CD4-positive, alpha-beta T cell treated with Interleukin-15 for 4 hours (primary cell): ENCODE results near the gene IRAG1.
A peak's percentile ranks its signal among the peaks of the same experiment; 100 is the strongest.

Experiments
- DNase-seq: peaks from one replicate; pipeline ENCODE4 v3.0.0-alpha.2; 2020; ENCODE audit warnings: low spot score

IRAG1 gene

DNA sequence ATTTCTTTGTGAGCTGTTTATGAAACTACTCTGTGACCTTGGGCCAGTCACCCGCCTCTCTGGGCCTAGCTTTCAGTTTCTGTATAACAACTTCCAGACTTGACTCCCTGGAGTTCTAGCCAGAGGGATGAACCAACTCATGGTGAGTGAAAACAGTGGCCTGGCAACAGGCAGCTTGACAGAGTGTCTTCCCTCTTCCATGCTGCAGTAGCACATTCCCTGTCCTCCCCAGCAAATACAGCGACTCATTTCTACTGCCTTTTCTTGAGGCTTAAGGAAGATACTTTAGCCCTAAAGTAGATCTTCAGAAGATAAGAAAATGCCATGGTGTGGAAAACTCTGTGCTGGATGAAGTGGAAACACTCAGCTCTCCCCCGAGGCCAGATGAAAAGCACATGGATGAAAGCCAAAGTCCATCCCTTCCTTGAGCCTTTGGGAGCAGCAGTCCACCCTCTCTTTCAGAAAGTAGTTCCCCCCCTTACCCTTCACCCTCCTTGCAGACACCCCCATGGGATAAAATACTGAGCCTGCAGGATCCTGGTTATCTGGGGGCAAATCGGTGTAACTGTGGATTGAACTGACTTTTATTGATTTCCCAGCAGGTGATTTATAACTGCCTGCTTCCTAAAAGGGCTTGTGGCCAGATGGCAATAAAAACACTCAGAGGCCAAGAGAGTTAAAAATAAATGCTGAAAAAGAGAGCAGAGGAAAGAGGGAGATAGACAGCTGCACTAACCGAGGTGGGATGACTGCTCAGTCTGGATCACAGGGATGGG is 24.1 kb downstream of the IRAG1 start:
- DNase-seq, result no peak

DNA sequence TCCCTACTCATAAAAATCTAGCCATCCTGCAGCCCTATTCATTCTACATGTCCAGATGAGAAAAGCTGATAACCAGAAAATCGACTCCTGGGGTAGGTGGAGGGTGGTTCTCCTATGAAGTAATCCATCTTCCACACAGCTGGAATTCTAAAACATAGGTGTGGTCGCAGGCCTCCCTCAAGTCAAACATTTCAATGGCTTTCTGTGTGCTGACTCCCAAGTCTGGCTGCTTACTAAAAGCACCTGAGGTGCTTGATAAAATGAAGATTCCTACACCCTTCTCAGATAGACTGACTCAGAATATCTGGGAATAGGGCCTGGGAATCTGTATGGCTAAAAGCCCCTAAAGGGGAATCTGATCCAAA is 26.1 kb downstream of the IRAG1 start:
- DNase-seq, result no peak

DNA sequence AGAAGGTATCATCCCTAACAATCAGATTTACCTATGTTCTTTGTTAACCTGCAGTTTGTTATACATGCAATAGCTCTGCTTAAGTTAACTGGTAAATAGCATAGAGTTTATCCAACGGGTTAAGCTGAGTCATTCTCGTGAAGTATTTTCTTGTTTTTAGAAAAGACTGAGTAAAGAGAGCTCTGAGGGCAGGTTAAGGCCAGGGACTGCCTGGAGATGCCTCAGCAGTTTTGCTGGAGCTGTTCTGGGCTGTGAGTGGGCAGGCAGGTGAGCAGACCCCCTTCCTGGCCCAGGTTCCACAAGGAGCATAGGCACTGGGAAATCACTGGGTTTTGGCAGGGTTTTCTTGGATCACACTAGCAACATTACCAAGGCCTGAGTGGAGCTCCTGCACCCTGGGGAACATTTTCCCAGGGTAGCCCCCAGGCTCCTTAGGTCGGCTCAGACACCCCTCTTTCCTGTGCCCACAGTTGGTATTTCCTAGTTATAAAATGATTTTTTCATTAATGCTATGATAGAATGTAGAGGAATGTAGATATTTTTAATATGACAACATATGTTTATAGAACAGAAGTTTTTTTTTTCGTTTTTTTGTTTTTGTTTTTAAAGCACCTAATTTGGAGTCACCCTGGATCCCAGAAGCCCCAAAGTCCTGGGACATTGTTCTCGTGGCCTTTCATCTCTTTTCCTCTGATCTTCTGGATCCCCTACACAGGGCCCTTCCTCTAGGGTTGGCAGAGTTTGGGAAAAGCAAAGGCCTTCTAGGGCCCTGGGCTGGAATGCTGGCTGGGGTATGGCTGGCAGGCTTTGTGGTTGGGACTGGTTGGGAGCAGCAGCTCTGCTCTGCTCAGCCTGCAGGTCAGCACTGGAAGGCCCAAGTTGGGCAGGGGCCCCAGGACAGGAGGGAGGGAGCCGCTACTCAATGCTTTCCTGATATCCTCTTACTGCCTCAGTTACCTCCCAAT is 26.7 kb downstream of the IRAG1 start:
- no peak for DNase-seq

DNA sequence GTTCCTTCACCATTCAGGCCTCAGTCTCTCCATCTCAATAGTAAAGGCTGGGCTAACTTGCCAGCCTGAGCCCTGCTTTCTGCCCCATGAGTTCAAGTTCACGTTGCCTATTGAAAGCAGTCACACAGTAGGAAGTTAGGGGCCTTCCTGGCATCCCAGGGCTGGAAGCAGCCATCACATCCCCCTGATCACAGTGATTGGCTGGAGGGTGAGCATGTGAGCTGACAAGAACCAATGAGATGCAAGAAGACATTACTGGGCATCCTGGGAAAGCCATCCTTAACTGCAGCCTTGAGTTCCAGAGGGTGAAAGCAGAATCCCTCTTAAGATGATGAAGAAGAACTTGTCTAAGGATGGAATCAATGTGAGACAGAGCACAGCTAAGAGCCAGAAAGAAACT is 29.1 kb downstream of the IRAG1 start:
- no peak for DNase-seq

DNA sequence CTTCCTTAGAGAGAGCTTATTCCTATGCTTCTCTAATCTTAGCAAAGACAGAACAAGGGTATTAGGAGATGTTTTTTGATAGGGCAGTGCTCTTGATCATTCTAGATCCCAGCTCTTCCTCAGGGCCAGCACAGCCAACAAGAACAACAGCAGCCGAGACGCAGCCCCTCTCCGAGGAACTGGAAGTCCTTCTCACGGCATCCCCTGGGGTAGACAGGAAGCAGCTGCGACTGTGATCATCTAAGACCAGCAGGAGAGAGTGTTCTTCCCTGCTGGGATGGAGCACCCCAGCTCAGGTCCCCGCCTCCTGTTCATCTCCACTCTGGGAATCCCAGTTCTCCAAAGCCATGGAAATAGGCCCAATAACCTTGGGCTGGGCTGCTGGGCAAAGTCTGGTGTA is 29.6 kb downstream of the IRAG1 start:
- DNase-seq, result no peak

DNA sequence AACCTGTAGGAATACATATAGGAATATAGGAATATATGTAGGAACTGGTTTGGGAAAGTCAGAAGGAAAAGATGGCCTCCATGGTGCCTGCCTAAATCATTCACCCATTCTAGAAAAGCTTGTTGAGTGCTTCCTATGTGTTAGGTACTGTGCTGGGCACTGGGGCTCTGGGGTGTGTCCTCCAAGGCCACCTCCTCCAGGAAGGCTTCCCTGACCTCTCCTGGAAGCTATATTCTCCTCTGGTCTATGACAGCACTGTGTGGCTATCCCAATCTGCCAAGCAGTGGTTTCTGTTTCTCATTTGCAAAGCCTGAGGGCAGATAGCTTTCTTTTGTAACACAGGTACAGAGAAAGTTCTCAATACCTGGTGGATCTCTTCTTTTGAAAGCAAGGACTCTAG is 30.2 kb downstream of the IRAG1 start:
- no peak for DNase-seq

DNA sequence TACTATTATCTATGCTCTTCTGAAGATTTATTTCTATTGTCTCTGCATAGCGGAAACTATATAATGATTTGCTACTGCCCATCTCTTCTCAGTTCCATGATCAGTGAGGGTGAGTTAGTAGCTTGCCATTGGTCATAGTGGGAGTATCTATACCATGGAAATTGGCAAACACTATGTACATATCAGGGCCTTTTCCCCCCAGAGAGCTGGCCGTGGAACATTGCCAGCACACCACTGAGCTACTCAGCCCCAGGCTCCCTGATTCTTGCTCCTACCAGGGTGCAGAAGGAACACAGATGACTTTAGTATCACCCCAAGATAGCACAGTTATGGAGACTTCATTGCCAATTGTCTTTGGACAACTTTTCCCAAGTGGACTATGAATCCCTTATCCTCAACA is 33.2 kb downstream of the IRAG1 start:
- DNase-seq, result no peak

DNA sequence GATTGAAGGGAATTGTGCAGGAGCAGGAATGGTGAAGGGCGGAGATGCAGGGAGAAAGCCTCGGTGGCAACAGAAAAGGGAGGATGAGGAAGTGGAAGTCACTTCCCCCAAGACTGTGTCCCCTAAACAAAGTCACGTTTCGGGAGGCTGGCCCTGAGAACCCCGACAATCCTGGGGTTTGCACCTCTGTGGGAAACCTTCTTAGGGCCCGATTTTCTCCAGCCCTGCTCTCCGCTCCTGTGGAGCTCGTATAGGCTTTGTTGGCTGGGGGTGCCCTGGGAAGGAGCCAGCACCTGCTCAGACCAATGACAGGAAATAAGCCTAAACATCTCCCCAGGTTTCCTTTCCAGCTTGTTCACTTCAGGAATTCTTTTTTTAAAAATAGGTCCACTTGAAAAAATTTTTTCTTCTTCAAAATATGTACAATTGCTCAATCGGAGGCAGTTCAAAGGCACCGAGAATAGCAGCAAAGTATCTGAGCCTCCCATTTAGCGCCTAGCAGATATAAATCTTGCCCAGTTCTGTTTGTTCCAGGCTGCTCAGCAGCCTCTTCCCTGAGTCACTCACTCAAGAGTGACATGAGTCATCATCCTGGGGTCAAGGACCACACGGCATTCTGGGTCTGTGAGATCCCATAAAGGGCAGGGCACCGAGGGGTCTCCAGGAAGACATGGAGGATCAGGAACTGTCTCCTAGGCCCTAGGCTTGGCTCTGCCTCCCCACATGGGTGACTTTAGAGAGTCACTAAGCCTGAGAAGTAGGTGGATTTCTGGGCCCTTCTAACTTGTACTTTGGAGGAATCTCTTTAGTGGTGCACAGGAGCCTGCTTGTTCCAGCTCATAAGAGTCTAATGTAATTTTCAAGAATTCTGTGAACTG is 34.0 kb downstream of the IRAG1 start:
- no peak for DNase-seq

DNA sequence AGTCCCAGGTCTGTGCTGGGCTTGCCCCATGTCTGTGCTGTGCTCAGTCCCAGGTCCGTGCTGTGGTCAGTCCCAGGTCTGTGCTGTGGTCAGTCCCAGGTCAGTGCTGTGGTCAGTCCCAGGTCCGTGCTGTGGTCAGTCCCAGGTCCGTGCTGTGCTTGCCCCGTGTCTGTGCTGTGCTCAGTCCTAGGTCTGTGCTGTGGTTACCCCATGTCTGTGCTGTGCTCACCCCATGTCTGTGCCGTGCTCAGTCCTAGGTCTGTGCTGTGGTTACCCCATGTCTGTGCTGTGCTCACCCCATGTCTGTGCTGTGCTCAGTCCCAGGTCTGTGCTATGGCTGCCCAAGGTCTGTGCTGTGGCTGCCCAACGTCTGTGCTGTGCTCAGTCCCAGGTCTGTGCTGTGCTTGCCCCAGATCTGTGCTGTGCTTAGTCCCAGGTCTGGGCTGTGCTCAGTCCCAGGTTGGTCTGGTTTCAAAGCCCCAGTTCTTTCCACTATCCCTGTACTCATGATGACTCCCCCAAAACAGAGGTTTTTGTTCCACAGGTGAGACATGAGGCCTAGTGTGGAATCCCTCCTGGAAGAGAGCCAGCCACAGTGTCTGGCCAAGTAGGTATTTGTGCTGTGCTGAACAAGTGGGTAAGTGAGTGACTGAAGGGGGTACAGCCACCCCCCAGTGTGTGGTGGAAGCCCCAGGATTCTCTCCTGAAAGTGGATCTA is 34.8 kb downstream of the IRAG1 start:
- no peak for DNase-seq

DNA sequence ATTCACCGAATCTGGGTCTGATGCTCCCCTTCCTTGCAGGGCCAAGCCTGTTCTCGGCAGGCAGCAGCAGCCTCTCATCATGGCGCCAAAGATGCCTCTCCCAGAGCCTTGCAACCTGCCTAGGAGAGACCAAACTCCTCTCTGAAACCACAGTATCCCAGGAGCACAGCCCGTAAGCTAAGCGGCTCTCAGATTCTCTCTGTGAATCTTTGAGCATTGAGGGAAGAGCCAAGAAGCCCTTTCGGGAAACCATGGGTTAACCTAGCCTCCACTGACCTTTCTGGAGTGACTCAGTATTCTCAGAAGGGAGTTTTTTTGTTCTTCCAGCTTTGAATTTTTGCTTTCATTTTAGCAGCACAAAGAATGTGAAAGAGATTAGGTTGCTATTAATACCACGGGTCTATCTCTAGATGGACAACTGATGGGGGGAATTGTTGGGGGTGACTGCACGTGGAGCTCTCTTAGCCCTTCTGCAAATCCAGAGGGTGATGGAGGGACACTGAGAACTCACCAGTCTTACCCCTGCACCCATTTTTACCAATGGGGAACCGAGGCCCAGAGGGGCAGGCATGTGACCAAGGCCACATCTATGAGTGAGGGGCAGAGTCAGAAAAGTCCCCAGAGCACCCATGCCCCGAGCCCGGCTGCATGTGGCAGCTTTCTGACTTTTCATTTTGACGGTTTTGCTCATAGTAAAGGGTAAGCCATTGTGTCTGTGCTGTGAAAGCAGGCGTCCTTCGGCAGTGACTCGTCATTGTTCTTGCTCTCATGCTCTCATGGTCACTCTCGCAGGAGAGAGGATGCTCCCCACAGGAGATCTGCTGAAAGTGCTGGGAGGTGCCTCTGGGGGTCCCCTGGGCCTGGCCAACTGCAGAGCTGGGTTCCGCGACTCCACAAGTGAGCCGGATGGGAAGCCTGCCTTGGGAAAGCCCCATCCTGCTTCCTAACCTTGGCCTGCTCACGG is 36.0 kb downstream of the IRAG1 start:
- DNase-seq, result no peak

DNA sequence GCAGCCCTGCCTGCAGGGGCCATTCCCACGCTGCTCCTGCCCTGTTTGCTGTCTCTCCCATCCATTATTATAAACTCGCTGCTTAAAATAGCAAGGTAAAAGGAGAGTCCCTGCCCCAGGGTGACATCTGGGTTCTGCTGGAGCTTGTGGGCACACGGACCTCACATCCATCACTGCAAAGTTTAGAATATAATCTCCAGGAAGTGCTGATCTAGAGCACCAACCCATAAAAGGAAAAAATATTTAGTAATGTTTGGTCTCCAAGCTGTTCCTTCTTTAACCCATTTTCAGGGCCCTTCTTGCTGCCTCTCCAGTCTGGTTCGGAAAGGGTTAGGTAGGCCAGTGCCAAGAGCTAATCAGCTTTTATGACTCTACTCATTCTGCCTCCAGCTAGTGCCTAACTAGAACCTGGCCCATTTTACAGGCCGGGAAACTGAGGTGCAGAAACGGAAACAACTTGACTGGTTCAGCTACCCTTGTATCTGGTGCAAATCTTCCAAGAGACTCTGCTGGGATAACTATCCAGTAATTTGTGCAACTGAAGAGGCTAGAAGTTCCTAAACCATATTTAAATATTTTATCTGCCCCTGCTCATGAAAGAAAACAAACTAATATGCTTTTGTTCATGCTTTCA is 37.5 kb downstream of the IRAG1 start:
- no peak for DNase-seq

DNA sequence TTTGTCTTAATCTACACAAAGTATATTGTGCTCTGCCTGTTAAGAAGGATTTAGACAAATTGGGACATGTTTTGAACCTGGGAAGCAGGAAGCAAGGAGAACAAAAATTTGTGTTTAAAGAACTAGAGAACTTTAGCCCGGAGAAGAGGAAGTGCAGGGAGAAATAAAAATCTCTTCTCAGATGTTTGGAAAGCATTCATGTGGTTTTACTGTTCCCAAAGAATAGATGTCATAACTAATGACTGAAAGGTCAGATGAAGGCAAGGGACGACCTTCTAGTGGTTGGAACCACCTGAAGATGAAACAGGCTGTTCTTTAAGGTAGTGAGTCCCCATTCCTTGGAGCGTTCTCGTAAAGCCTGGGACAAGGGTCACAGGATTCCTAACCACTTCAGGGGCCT is 38.3 kb downstream of the IRAG1 start:
- no peak for DNase-seq

DNA sequence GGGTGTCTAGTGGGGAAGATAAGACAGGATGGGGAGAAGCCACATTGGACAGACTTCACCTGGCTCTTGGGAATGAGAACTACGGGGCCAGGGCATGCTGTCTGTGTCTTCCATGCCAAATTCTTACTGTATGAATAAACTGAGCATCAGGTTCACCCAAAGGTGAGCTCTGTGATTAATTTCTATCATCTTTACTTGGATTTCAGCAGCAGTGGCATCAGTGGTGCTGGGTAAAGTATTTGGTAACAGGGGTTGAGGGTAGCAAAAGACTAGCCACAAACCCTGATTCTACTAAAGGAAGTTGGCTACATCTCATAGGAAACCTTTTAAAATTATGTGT is 38.8 kb downstream of the IRAG1 start:
- no peak for DNase-seq

DNA sequence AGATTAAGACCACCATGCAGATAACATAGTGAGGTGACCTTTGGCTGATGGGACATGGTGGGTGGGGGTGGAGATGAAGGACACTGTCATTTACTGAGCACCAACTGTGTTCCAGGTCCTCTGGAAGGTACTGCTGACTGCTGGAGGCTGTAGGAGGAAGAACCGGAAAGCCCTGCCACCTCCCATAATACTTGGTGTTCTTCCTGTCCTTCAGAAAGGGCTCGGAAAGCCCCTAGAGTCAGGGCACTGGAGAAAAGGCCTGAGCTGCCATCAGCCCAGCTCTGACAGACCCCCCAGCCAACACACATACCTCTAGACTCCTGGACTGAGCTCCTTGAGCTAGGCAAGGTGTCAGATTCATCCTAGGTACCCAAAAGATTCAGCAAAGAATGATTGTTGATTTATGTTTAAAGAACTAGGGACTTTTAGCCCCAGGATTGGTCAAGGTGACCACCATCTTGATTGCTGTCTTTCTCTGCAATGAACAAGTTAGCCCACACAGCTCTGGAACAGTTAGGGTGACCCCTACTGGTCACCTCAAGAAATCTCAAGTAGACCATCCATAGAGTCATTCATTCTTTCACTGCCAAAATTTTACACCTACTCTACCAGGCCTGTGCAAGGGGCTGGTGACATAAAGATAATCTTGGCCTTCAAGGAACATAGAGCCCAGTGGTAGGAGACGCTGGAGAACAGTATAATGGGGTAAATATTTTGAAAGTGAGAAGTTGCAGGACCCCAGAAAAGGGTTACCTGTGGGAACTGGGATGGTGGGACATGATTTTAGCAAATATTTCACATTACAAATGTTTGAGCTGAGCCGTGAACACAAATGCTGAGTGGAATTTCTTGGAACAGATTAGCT is 39.4 kb downstream of the IRAG1 start:
- DNase-seq, result peak; percentile 63

DNA sequence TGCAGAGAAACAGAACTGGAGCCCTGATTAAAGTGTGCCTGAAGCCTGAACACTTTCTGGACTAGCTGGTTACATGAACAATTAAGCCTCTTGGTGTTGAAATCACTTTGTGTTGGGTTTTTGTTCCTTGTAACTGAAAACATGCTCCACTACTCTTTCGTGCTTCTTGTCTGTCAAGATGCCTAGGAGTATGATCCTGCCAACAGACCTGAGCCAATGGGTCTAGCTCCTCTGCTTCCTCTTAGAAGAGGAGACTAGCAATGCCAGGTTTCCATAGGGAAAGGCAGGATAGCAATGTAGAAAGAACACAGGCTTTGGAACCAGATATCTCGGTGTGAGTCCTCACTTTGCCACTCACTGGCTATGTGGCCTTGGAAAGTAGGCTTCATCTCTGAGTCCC is 40.3 kb downstream of the IRAG1 start:
- no peak for DNase-seq

DNA sequence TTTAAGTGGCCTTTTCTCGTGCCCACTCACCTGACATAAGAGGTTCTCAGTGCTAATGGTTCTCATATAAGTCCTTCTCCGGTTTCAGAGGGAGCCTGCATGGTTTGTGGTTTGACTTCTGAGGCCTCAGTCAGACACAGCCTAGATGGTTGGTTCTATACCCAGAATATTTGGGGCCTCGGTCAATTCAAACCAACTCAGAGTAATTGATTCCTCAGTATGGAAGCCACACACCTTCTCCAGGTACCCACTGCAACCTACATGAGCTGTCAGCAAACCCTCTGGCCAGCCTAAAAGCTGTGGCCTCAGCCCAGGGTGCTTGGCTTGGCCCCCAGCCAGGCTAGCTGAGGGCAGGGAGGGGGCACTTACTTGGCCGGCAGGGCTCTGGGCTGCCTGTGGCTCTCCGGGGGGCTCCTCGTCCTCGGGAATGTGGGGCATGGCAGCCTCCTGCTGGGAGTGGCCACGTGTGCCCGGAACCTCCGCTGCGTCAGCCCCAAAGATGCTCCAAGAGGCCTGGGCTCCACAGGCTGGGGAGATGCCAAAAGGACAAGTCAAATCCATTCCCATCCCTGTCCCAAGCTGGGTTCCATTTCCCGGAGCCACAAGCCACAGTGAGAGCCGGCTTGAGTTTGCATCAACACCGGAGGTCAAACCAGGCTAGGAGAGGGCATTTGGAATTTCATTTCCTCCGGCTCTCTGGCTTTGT is 41.7 kb downstream of the IRAG1 start:
- DNase-seq, result no peak

DNA sequence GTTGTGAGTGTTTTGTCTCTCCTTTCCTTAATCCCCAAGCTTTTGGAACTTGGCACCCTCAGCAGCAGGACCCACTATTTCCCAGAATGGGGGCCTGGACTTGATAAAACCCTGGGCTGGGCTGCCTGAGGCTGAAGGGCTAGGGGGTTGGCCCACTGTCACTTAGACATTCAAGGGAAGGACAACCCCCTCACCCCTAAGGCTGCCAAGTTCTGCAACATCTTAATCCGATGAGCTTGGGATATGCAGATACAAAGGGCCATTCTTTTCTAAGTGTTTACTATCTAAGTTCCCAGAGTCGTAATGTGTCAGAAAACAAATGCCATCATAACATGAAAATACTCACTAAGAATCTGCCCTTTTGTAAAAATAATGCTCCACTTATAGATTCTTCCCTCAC is 42.9 kb downstream of the IRAG1 start:
- no peak for DNase-seq

DNA sequence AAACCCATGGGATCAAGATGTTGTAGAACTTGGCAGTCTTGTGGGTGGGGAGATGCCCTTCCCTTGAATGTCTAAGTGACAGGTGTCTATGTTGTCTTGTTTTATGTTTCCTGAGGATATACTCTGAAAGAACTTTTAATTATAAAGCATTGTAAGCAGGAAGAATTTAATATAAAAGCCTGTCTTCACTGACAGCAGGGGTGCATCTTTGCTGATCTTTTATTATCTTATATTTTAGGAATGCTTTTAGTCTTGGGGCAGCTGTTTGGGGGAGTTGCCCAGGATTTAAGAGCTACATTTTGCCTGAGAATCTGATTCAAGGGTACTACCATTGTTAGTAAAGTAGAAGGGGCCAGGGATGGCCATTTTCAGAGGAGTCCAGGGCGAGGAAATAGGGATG is 43.4 kb downstream of the IRAG1 start:
- DNase-seq, result no peak

DNA sequence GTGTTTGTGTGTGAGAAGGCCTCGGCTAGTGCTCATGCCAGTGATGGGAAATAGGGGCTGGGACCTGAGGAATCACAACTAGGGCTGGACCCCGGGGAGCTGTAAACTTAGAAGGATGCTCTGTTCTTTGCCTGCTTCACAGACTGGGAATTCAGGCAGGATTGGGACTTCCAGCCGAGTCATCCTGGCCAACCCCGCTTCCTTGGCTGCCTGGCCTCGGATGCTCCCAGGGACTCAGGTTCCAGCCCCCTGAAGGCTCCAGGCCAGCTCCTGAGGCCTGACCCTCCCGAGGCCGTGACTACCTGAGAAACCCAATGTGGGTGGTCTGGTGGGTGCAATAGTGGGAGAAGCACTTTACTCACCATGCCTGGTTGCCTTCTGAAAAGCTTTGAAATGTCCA is 44.7 kb downstream of the IRAG1 start:
- no peak for DNase-seq
